Epithelial cell of esophagus (primary cell): ENCODE data around the gene MVB12A.

Experiments
- DNase-seq: peaks from one replicate; pipeline ENCODE4 v3.0.0; 2010; ENCODE audit warnings: low read depth
- H3K4me3 ChIP-seq: 2 replicates; pipeline ENCODE4 v1.5.1; 2011; ENCODE audit warnings: mild to moderate bottlenecking, low read length, control low read depth
- CTCF ChIP-seq: IDR thresholded peaks from 2 replicates; pipeline ENCODE4 v1.5.1; 2011; ENCODE audit warnings: low read depth, mild to moderate bottlenecking, low read length, control low read depth, inconsistent platforms; ENCODE audit not compliant: insufficient read depth; ENCODE audit errors: missing control alignments

MVB12A gene

DNA sequence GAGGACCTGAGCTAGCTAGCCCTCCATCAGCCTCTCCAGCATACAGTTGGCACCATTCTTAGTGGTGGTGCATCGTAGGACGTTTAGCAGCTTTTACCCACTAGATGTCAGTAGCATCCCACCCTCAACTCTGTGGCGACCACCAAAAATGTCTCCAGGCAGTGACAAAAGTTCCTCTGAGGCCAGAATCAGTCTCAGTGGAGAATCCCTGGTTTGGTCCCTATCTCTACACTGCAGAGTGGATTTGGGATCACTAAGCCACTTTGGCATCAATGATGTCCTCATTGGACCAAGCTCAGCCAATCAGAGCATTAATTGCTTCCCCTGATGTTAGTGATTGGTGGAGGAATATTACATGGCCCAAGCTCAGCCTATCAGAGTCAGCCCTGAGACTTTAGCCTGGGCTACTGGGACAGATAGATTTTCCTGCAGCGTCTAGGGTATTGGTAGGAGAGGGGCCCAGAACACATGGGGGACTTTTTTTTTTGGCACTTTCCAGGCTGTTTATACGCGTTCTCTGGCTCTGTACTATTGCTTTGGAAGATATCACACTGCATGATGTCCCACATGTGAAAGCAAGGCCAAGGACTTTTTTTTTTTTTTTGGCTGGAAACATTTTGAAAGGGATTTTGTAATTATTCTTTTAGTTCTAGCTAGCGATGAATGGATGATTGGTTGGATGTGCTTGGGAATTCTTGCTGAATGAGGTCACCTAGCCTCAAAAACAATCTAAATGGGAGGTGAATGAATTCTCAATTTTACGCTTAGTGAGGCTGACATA lies 21.6 kb downstream of the MVB12A start:
- TF ChIP-seq CTCF, result peak; percentile 50
- DNase-seq, result peak; percentile 32
- no peak overlapping the region for H3K4me3 ChIP-seq

DNA sequence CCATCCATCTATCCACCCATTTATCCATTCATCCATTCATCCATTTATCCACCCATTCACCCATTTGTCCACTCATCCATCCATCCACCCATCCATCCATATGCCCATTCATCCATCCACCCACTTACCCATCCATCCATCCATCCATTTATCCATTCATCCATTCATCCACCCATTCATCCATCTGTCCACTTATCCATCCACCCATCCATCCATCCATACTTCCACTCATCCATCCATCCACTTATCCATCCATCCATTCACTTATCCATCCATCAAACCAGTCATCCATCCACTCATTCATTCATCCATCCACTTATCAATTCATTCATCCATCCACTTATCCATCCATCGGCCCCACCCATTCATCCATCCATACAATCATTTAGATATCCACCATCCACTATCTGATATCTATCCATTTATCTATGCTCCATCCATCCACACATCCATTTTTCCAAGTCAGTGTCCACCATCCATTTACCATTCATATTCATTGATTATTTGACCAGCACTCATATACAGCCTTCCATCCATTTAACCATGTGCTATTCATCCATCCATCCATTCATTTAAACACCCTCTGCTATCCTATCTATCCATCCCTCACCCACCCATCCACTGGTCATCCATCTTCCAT lies 25.8 kb downstream of the MVB12A start:
- no peak overlapping the region for H3K4me3 ChIP-seq
- no peak for TF ChIP-seq CTCF
- no peak for DNase-seq

- no peak for TF ChIP-seq CTCF
- DNase-seq, result no peak
- no peak overlapping the region for H3K4me3 ChIP-seq
Measured at GRCh38 chr19:17447704-17448130, 27.9 kb downstream of the MVB12A start.

- peak; percentile 26 for TF ChIP-seq CTCF
- peak; percentile 27 for DNase-seq
- H3K4me3 ChIP-seq, result peak within 1 kb of the TSS; percentile 35
Measured at GRCh38 chr19:17448131-17448967, 28.5 kb downstream of the MVB12A start, which contains the start of gene TMEM221. Gene TMEM221, minus strand, starts transcription at chr19:17448668. Its CDS starts 206 bp downstream, at chr19:17448462.

- no peak for TF ChIP-seq CTCF
- DNase-seq, result peak; percentile 98
- H3K4me3 ChIP-seq, result no peak overlapping the region
Measured at GRCh38 chr19:17450264-17451075, 30.6 kb downstream of the MVB12A start.

GRCh38 chr19:17451820-17452219 lies 32.0 kb downstream of the MVB12A start:
- no peak for TF ChIP-seq CTCF
- H3K4me3 ChIP-seq, result no peak overlapping the region
- DNase-seq, result no peak
